DND-41 (cell line): Measurements from ENCODE around the gene THOC6.

Experiments
- ATAC-seq: fragments of 200-7000 bp; cut with Tn5 transposase; 3 replicates; pipeline ENCODE4 v1.9.1; 2021; ENCODE audit warnings: low read depth; ENCODE audit not compliant: insufficient read depth
- DNase-seq: peaks from one replicate; pipeline ENCODE4 v3.0.0-alpha.2; 2020
- H2AFZ ChIP-seq: 2 replicates; pipeline ENCODE4 v1.6.0; 2012; ENCODE audit warnings: low read depth, low read length
- H3K27ac ChIP-seq: 2 replicates; pipeline ENCODE4 v1.5.1; 2012; ENCODE audit warnings: low read length, inconsistent platforms
- H3K27me3 ChIP-seq: fragments of 200-600 bp; sonication (generic); 2 replicates; pipeline ENCODE4 v1.6.0; 2012; ENCODE audit warnings: low read length, mild to moderate bottlenecking, inconsistent platforms; ENCODE audit not compliant: insufficient read depth, poor library complexity
- H3K36me3 ChIP-seq: 2 replicates; pipeline ENCODE4 v1.5.1; 2012; ENCODE audit warnings: low read length, inconsistent platforms; ENCODE audit not compliant: insufficient read depth
- H3K4me1 ChIP-seq: 2 replicates; pipeline ENCODE4 v1.5.1; 2012; ENCODE audit warnings: mild to moderate bottlenecking, low read length; ENCODE audit not compliant: insufficient read depth
- H3K4me2 ChIP-seq: 2 replicates; pipeline ENCODE4 v1.6.0; 2012; ENCODE audit warnings: mild to moderate bottlenecking, moderate library complexity, low read length, inconsistent platforms; ENCODE audit not compliant: insufficient read depth
- H3K4me3 ChIP-seq, 2 experiments: fragments of 200-600 bp in 1 of 2; shearing (Covaris generic) in 1 of 2; 2 replicates each; pipeline ENCODE4 v1.5.1; 2012 to 2016; ENCODE audit warnings: inconsistent platforms in 2 of 2, low read length in 2 of 2, mild to moderate bottlenecking in 2 of 2, low read depth in 1 of 2, moderate library complexity in 1 of 2
- H3K79me2 ChIP-seq: 2 replicates; pipeline ENCODE4 v1.6.0; 2012; ENCODE audit warnings: low read length, inconsistent platforms; ENCODE audit not compliant: insufficient read depth
- H3K9ac ChIP-seq: 2 replicates; pipeline ENCODE4 v1.6.0; 2012; ENCODE audit warnings: low read depth, mild to moderate bottlenecking, inconsistent platforms, low read length, moderate library complexity
- H3K9me3 ChIP-seq: 2 replicates; pipeline ENCODE4 v1.5.1; 2012; ENCODE audit warnings: low read length, moderate library complexity, mild to moderate bottlenecking, inconsistent platforms; ENCODE audit not compliant: insufficient read depth, severe bottlenecking
- H4K20me1 ChIP-seq: 2 replicates; pipeline ENCODE4 v1.6.0; 2012; ENCODE audit warnings: low read length; ENCODE audit not compliant: insufficient read depth
- CTCF ChIP-seq: IDR thresholded peaks from 2 replicates; pipeline ENCODE4 v1.5.1; 2012; ENCODE audit warnings: borderline replicate concordance, low read length, moderate library complexity, mild to moderate bottlenecking; ENCODE audit not compliant: poor library complexity, severe bottlenecking; ENCODE audit errors: extremely low read depth
- EZH2 ChIP-seq: IDR thresholded peaks from 3 replicates; pipeline ENCODE4 v1.6.1; 2012; ENCODE audit warnings: borderline replicate concordance, low read depth, mild to moderate bottlenecking, moderate library complexity, low read length, inconsistent platforms; ENCODE audit not compliant: severe bottlenecking

THOC6 gene

DNA sequence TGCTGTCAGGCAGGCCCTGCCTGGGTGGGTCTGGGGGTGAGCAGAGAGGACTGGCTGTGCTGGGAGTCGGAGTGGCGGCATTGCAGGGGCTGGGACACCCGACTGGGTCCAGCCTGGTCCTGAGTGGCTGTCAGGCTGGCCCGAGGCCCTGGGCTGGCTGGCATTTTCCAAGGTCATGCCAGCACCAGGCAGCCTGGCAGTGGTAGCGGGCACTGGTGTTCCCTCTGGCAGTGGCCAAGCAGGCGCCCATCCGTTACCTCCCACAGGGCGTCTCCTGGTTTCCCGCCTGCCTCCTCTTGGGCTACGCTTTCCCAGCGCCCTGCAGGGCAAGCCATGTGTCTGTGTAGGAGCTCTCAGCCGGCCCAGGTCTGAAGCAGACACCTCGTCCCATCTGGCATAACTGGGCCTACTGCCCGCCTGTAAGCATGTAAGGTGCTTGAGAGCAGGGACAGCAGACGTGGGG is 37.9 kb upstream of the THOC6 start:
- Histone ChIP-seq H3K36me3 (no peaks in the 10 kb centered on the region), H4K20me1 (no peaks in the 10 kb centered on the region), H3K9me3 (no peaks in the 10 kb centered on the region), H3K4me2 (no peak overlapping the region), H2AFZ (no peak overlapping the region), H3K9ac (no peak overlapping the region), H3K4me1 (peaks cover 23% of the 10 kb centered on the region), H3K27me3 (no peaks in the 10 kb centered on the region), H3K79me2 (peaks cover 5% of the 10 kb centered on the region), H3K27ac (no peak overlapping the region), H3K4me3 (no peak overlapping the region)
- no peak for DNase-seq
- no peak for ATAC-seq
- TF ChIP-seq EZH2, result no peak
- TF ChIP-seq CTCF, result no peak

GRCh38 chr16:2986623-2987188 is 37.1 kb upstream of the THOC6 start:
- no peak overlapping the region for H3K27ac ChIP-seq
- H3K4me3 ChIP-seq, result no peak overlapping the region
- peaks cover 16% of the 10 kb centered on the region for H3K4me1 ChIP-seq
- no peak overlapping the region for H2AFZ ChIP-seq
- TF ChIP-seq CTCF (no peak), EZH2 (no peak)
- no peak overlapping the region for H3K4me2 ChIP-seq
- ATAC-seq (no peak), DNase-seq (no peak)
- H4K20me1 ChIP-seq, result no peaks in the 10 kb centered on the region
- no peaks in the 10 kb centered on the region for H3K9me3 ChIP-seq
- no peaks in the 10 kb centered on the region for H3K79me2 ChIP-seq
- H3K36me3 ChIP-seq, result no peaks in the 10 kb centered on the region
- no peaks in the 10 kb centered on the region for H3K27me3 ChIP-seq
- no peak overlapping the region for H3K9ac ChIP-seq

- no peak overlapping the region for H2AFZ ChIP-seq
- H3K27ac ChIP-seq, result no peak overlapping the region
- no peaks in the 10 kb centered on the region for H3K9me3 ChIP-seq
- no peaks in the 10 kb centered on the region for H3K36me3 ChIP-seq
- H3K4me2 ChIP-seq, result no peak overlapping the region
- DNase-seq, result no peak
- H3K4me3 ChIP-seq, result no peak overlapping the region
- TF ChIP-seq EZH2, result no peak
- TF ChIP-seq CTCF, result no peak
- H3K4me1 ChIP-seq, result peaks cover 13% of the 10 kb centered on the region
- H3K9ac ChIP-seq, result no peak overlapping the region
- H3K79me2 ChIP-seq, result no peaks in the 10 kb centered on the region
- no peak for ATAC-seq
- H4K20me1 ChIP-seq, result no peaks in the 10 kb centered on the region
- H3K27me3 ChIP-seq, result no peaks in the 10 kb centered on the region
Measured at GRCh38 chr16:2987286-2987685, 36.5 kb upstream of the THOC6 start.

GRCh38 chr16:2987833-2988232 is 36.0 kb upstream of the THOC6 start:
- H3K9ac ChIP-seq, result no peak overlapping the region
- no peaks in the 10 kb centered on the region for H3K36me3 ChIP-seq
- H4K20me1 ChIP-seq, result peaks cover 1% of the 10 kb centered on the region; the same call in 1 of the 2 replicates
- no peak overlapping the region for H3K4me3 ChIP-seq
- no peak for TF ChIP-seq EZH2
- TF ChIP-seq CTCF, result no peak
- no peak overlapping the region for H2AFZ ChIP-seq
- H3K9me3 ChIP-seq, result no peaks in the 10 kb centered on the region
- H3K79me2 ChIP-seq, result no peaks in the 10 kb centered on the region
- H3K27ac ChIP-seq, result no peak overlapping the region
- H3K4me1 ChIP-seq, result peaks cover 13% of the 10 kb centered on the region
- ATAC-seq, result no peak
- no peak overlapping the region for H3K4me2 ChIP-seq
- H3K27me3 ChIP-seq, result no peaks in the 10 kb centered on the region
- no peak for DNase-seq
